Measurements from ENCODE around the gene ZDHHC6. TPM values are rescaled to one million over a fixed set of nuclear protein-coding genes. Genes with fewer than 3 reads are reported as not detected.

Gene ZDHHC6
- total and polyA plus RNA-seq, 11 donors = 10.0 to 26.1 (median 16.5) TPM

GRCh38 chr10:112456533-112456932 is 9.8 kb upstream of the ZDHHC6 start:
- TF ChIP-seq POLR2A (IDR thresholded peaks at IDR 0.05) (no peak), CTCF (IDR thresholded peaks at IDR 0.05) (no peak)
- ATAC-seq (no peak), DNase-seq (no peak)
- no peaks in the 10 kb centered on the region for H3K27me3 ChIP-seq
- 95 to 100% (median 96%) methylated on average over 2 of the region's 2 CpGs for WGBS, 4 donors
- H3K4me3 ChIP-seq = no peak overlapping the region
- H3K9me3 ChIP-seq = peaks cover 0 to 9% (median 0%) of the 10 kb centered on the region in 12 donors
- peaks cover 0 to 15% (median 9%) of the 10 kb centered on the region in 9 donors for H3K36me3 ChIP-seq
- no peak overlapping the region for H3K27ac ChIP-seq
- no peaks in the 10 kb centered on the region for H3K4me1 ChIP-seq
- intact Hi-C loops (cut with DNase I) = no loop called here

GRCh38 chr10:112454910-112455779 is 8.4 kb upstream of the ZDHHC6 start:
- H3K27me3 ChIP-seq = no peaks in the 10 kb centered on the region
- ATAC-seq (no peak), DNase-seq (no peak)
- WGBS, 4 donors = 78 to 89% (median 82%) methylated on average over 2 to 3 of the region's 3 CpGs
- H3K27ac ChIP-seq = no peak overlapping the region
- no peak for TF ChIP-seq CTCF (IDR thresholded peaks at IDR 0.05)
- no peak for TF ChIP-seq POLR2A (IDR thresholded peaks at IDR 0.05)
- intact Hi-C loops (cut with DNase I) = no loop called here
- H3K4me3 ChIP-seq = no peak overlapping the region
- peaks cover 0 to 9% (median 0%) of the 10 kb centered on the region in 12 donors for H3K9me3 ChIP-seq
- peaks cover 0 to 7% (median 0%) of the 10 kb centered on the region in 9 donors for H3K36me3 ChIP-seq
- H3K4me1 ChIP-seq = no peaks in the 10 kb centered on the region

GRCh38 chr10:112448888-112449287 is 2.2 kb upstream of the ZDHHC6 start:
- intact Hi-C loops (cut with DNase I) = loop anchor here in 3 of 10 donors (5.0 to 10.0 kb wide), 3 partner anchors 264 to 274 kb away; partner anchors contain the start of gene GPAM (in 2 of the 3)
- Histone ChIP-seq H3K27ac (no peak overlapping the region), H3K27me3 (no peaks in the 10 kb centered on the region), H3K36me3 (peaks cover 0 to 30% (median 15%) of the 10 kb centered on the region in 9 donors), H3K4me1 (peaks cover 0 to 34% (median 25%) of the 10 kb centered on the region in 12 donors), H3K4me3 (peak overlapping the region in 1 of 12 donors; percentile 78), H3K9me3 (peaks cover 0 to 8% (median 0%) of the 10 kb centered on the region in 12 donors)
- 78 to 82% (median 80%) methylated on average over 4 of the region's 4 CpGs for WGBS, 4 donors
- DNase-seq (no peak), ATAC-seq (no peak)
- TF ChIP-seq POLR2A (IDR thresholded peaks at IDR 0.05) (no peak), CTCF (IDR thresholded peaks at IDR 0.05) (no peak)

GRCh38 chr10:112447620-112447928 is 860 bp upstream of the ZDHHC6 start:
- no peaks in the 10 kb centered on the region for H3K27me3 ChIP-seq
- H3K4me3 ChIP-seq = peak overlapping the region; percentile 75 to 100 (median 86)
- WGBS, 4 donors = 2 to 6% (median 5%) methylated on average over 10 of the region's 10 CpGs
- TF ChIP-seq CTCF (IDR thresholded peaks at IDR 0.05) (no peak), POLR2A (IDR thresholded peaks at IDR 0.05) (no peak)
- H3K9me3 ChIP-seq = no peaks in the 10 kb centered on the region
- H3K27ac ChIP-seq = peak overlapping the region in 11 of 12 donors; percentile 83 to 97 (median 86)
- DNase-seq (no peak), ATAC-seq (no peak)
- H3K36me3 ChIP-seq = peaks cover 0 to 43% (median 17%) of the 10 kb centered on the region in 9 donors
- peaks cover 0 to 34% (median 25%) of the 10 kb centered on the region in 12 donors for H3K4me1 ChIP-seq
- intact Hi-C loops (cut with DNase I) = loop anchor here in 3 of 10 donors (5.0 to 10.0 kb wide), 3 partner anchors 263 to 273 kb away; partner anchors contain the start of gene GPAM (in 2 of the 3)
